HFFc6 (cell line): ENCODE results near the gene ACOXL. TPM values are rescaled to one million over a fixed set of nuclear protein-coding genes. Genes with fewer than 3 reads are reported as not detected.

Experiments
- DNase-seq: peaks from one replicate; pipeline ENCODE4 v3.0.0-alpha.2; 2018
- H3K27ac Mint-ChIP-seq: 2 replicates; pipeline ENCODE4 v1.8.0; 2020; ENCODE audit warnings: mild to moderate bottlenecking, mixed read lengths
- H3K27me3 Mint-ChIP-seq: 2 replicates; pipeline ENCODE4 v1.8.0; 2021; ENCODE audit warnings: mild to moderate bottlenecking, moderate library complexity, mixed read lengths; ENCODE audit not compliant: insufficient read depth
- H3K36me3 Mint-ChIP-seq: 2 replicates; pipeline ENCODE4 v1.8.0; 2021; ENCODE audit warnings: low read depth, mixed read lengths
- H3K4me1 Mint-ChIP-seq: 2 replicates; pipeline ENCODE4 v1.8.0; 2020; ENCODE audit warnings: low read depth, mixed read lengths
- H3K4me3 Mint-ChIP-seq: 2 replicates; pipeline ENCODE4 v1.8.0; 2020; ENCODE audit warnings: mild to moderate bottlenecking, moderate library complexity, mixed read lengths
- H3K9me3 Mint-ChIP-seq: 2 replicates; pipeline ENCODE4 v1.8.0; 2020; ENCODE audit warnings: mild to moderate bottlenecking, mixed read lengths
- CTCF ChIP-seq: fragments of 200-600 bp; sonication (generic); IDR thresholded peaks from 2 replicates; pipeline ENCODE4 v1.5.0; 2021; ENCODE audit warnings: antibody characterized with exemption, mild to moderate bottlenecking
- total RNA-seq, 6 experiments: library from RNA; stranded (reverse); fragmentation: NEBNext Ultra II Directional; extraction: Animal tissue kit (Norgen Biotek cat#: 25700); gene quantifications; 2 replicates in 1 of 6; 3 replicates in 5 of 6; pipeline ENCODE4 v1.2.3, GENCODE V29; 2021

Gene ACOXL
- total RNA-seq, 6 experiments from 2014 or later, result not detected

- no peak for DNase-seq
- H3K4me1 Mint-ChIP-seq, result peaks cover 8% of the 10 kb centered on the region
- no peak overlapping the region for H3K4me3 Mint-ChIP-seq
- H3K9me3 Mint-ChIP-seq, result no peaks in the 10 kb centered on the region
- no peak overlapping the region for H3K27ac Mint-ChIP-seq
- peaks cover 19% of the 10 kb centered on the region for H3K27me3 Mint-ChIP-seq
- no peak for TF ChIP-seq CTCF
- no peaks in the 10 kb centered on the region for H3K36me3 Mint-ChIP-seq
Observed at GRCh38 chr2:110813896-110814295, 81.5 kb downstream of the ACOXL start.

GRCh38 chr2:110815938-110816337 lies 83.6 kb downstream of the ACOXL start:
- TF ChIP-seq CTCF, result no peak
- H3K4me3 Mint-ChIP-seq, result no peak overlapping the region
- no peak for DNase-seq
- peaks cover 30% of the 10 kb centered on the region for H3K27me3 Mint-ChIP-seq
- no peaks in the 10 kb centered on the region for H3K9me3 Mint-ChIP-seq
- H3K27ac Mint-ChIP-seq, result no peak overlapping the region
- no peaks in the 10 kb centered on the region for H3K36me3 Mint-ChIP-seq
- H3K4me1 Mint-ChIP-seq, result peaks cover 8% of the 10 kb centered on the region

- peaks cover 4% of the 10 kb centered on the region for H3K4me1 Mint-ChIP-seq
- no peaks in the 10 kb centered on the region for H3K36me3 Mint-ChIP-seq
- H3K4me3 Mint-ChIP-seq, result no peak overlapping the region
- DNase-seq, result no peak
- no peaks in the 10 kb centered on the region for H3K9me3 Mint-ChIP-seq
- H3K27me3 Mint-ChIP-seq, result peaks cover 35% of the 10 kb centered on the region
- no peak overlapping the region for H3K27ac Mint-ChIP-seq
- TF ChIP-seq CTCF, result no peak
Observed at GRCh38 chr2:110816404-110817365, 84.3 kb downstream of the ACOXL start.

- no peak for TF ChIP-seq CTCF
- Mint-ChIP-seq H3K36me3 (no peaks in the 10 kb centered on the region), H3K4me3 (no peak overlapping the region), H3K4me1 (no peaks in the 10 kb centered on the region), H3K27me3 (peaks cover 22% of the 10 kb centered on the region), H3K9me3 (no peaks in the 10 kb centered on the region), H3K27ac (no peak overlapping the region)
- DNase-seq, result no peak
Observed at GRCh38 chr2:110818767-110819481, 86.6 kb downstream of the ACOXL start.

- no peak for DNase-seq
- H3K27me3 Mint-ChIP-seq, result peaks cover 22% of the 10 kb centered on the region
- H3K27ac Mint-ChIP-seq, result no peak overlapping the region
- no peak overlapping the region for H3K4me3 Mint-ChIP-seq
- TF ChIP-seq CTCF, result no peak
- no peaks in the 10 kb centered on the region for H3K36me3 Mint-ChIP-seq
- H3K9me3 Mint-ChIP-seq, result no peaks in the 10 kb centered on the region
- no peaks in the 10 kb centered on the region for H3K4me1 Mint-ChIP-seq
Observed at GRCh38 chr2:110819711-110820110, 87.3 kb downstream of the ACOXL start.
